Measurements from ENCODE around the gene FAM184B. TPM values are rescaled to one million over a fixed set of nuclear protein-coding genes. Genes with fewer than 3 reads are reported as not detected.

FAM184B gene
- total RNA-seq, 2 donors from 2014 or later, result not detected

GRCh38 chr4:17589355-17589754, 192.1 kb downstream of the FAM184B start:
- Mint-ChIP-seq H3K4me1 (ENCODE audit: low read depth) (peaks cover 11% of the 10 kb centered on the region), H3K36me3 (ENCODE audit: insufficient read depth in 2 of 2) (peaks cover 11 to 37% of the 10 kb centered on the region in 2 donors), H3K9me3 (no peaks in the 10 kb centered on the region), H3K4me3 (no peak overlapping the region), H3K27ac (no peak overlapping the region), H3K27me3 (ENCODE audit: low read depth) (no peaks in the 10 kb centered on the region)
- no peak for DNase-seq
- ATAC-seq (replicated peaks in 1 of 2), result no peak

GRCh38 chr4:17587094-17587822, 194.2 kb downstream of the FAM184B start:
- ATAC-seq (replicated peaks in 1 of 2), result no peak
- no peak for DNase-seq
- Mint-ChIP-seq H3K4me3 (no peak overlapping the region), H3K27ac (no peak overlapping the region), H3K4me1 (ENCODE audit: low read depth) (peaks cover 8% of the 10 kb centered on the region), H3K27me3 (ENCODE audit: low read depth) (no peaks in the 10 kb centered on the region), H3K36me3 (ENCODE audit: insufficient read depth in 2 of 2) (peaks cover 8 to 32% of the 10 kb centered on the region in 2 donors), H3K9me3 (no peaks in the 10 kb centered on the region)

GRCh38 chr4:17584521-17585213, 196.8 kb downstream of the FAM184B start:
- Mint-ChIP-seq H3K9me3 (no peaks in the 10 kb centered on the region), H3K27ac (no peak overlapping the region), H3K27me3 (ENCODE audit: low read depth) (no peaks in the 10 kb centered on the region)

GRCh38 chr4:17583941-17584340, 197.5 kb downstream of the FAM184B start:
- no peaks in the 10 kb centered on the region for H3K9me3 Mint-ChIP-seq
- no peak overlapping the region for H3K4me3 Mint-ChIP-seq
- ATAC-seq (replicated peaks in 1 of 2), result no peak
- no peaks in the 10 kb centered on the region for H3K27me3 Mint-ChIP-seq (ENCODE audit: low read depth)
- DNase-seq, result no peak
- H3K4me1 Mint-ChIP-seq (ENCODE audit: low read depth), result peaks cover 14% of the 10 kb centered on the region
- H3K36me3 Mint-ChIP-seq (ENCODE audit: insufficient read depth in 2 of 2), result peaks cover 9 to 40% of the 10 kb centered on the region in 2 donors
- no peak overlapping the region for H3K27ac Mint-ChIP-seq

More at GRCh38 chr4:17584521-17585213, 196.8 kb downstream of the FAM184B start:
- ATAC-seq (replicated peaks in 1 of 2) (no peak), DNase-seq (no peak)
- Mint-ChIP-seq H3K4me3 (no peak overlapping the region), H3K36me3 (ENCODE audit: insufficient read depth in 2 of 2) (peaks cover 8 to 40% of the 10 kb centered on the region in 2 donors), H3K4me1 (ENCODE audit: low read depth) (peaks cover 7% of the 10 kb centered on the region)

GRCh38 chr4:17583276-17583675, 198.1 kb downstream of the FAM184B start:
- Mint-ChIP-seq H3K4me3 (no peak overlapping the region), H3K27ac (no peak overlapping the region), H3K36me3 (ENCODE audit: insufficient read depth in 2 of 2) (peaks cover 10 to 37% of the 10 kb centered on the region in 2 donors), H3K27me3 (ENCODE audit: low read depth) (no peaks in the 10 kb centered on the region), H3K9me3 (no peaks in the 10 kb centered on the region), H3K4me1 (ENCODE audit: low read depth) (peaks cover 21% of the 10 kb centered on the region)
- ATAC-seq (replicated peaks in 1 of 2) (no peak), DNase-seq (no peak)

GRCh38 chr4:17580969-17581368, 200.5 kb downstream of the FAM184B start:
- H3K27ac Mint-ChIP-seq, result peak overlapping the region; percentile 75
- ATAC-seq (replicated peaks in 1 of 2), result no peak

More at GRCh38 chr4:17580969-17581368, 200.5 kb downstream of the FAM184B start:
- H3K36me3 Mint-ChIP-seq (ENCODE audit: insufficient read depth in 2 of 2), result peaks cover 12 to 25% of the 10 kb centered on the region in 2 donors
- peaks cover 30% of the 10 kb centered on the region for H3K4me1 Mint-ChIP-seq (ENCODE audit: low read depth)
- DNase-seq, result no peak
- H3K27me3 Mint-ChIP-seq (ENCODE audit: low read depth), result no peaks in the 10 kb centered on the region
- no peak overlapping the region for H3K4me3 Mint-ChIP-seq
- no peaks in the 10 kb centered on the region for H3K9me3 Mint-ChIP-seq

Other genes starting within 250 kb of the FAM184B start
- 10 to 100 TPM; 72.5 to 97.7 TPM for gene LAP3, start 204.4 kb downstream of the FAM184B start, total RNA-seq
- gene MED28, start 167.0 kb downstream of the FAM184B start, total RNA-seq, result 10 to 100 TPM; 38.6 to 44.5 TPM
- gene DCAF16, start 29.1 kb upstream of the FAM184B start, total RNA-seq, result 10 to 100 TPM; 50.1 to 50.2 TPM
- gene NCAPG, start 29.4 kb upstream of the FAM184B start, total RNA-seq, result 10 to 100 TPM; 79.1 to 87.5 TPM
- gene LCORL, start 240.1 kb upstream of the FAM184B start, total RNA-seq, result 1 to 10 TPM; 8.4 to 9.1 TPM